CD4-positive, alpha-beta T cell treated with Interleukin-15 for 4 hours (primary cell): ENCODE data around the gene RPL31.
"Not testable (repeated sequence)": the region's sequence is repeated elsewhere in the genome, so short reads cannot be mapped to it uniquely, and the experiment has no call there.

ENCODE experiments used
- DNase-seq: peaks from one replicate; pipeline ENCODE4 v3.0.0-alpha.2; 2020; ENCODE audit warnings: low spot score

Gene RPL31

GRCh38 chr2:101027852-101028251 is 25.8 kb downstream of the RPL31 start:
- DNase-seq: no peak

- no peak for DNase-seq
Measured at GRCh38 chr2:101030866-101031554, 28.9 kb downstream of the RPL31 start.

GRCh38 chr2:101032084-101032776 is 30.1 kb downstream of the RPL31 start:
- DNase-seq: no peak

GRCh38 chr2:101036562-101036961 is 34.5 kb downstream of the RPL31 start:
- no peak for DNase-seq

GRCh38 chr2:101037161-101037755 is 35.2 kb downstream of the RPL31 start:
- DNase-seq: no peak

- DNase-seq: no peak
Measured at GRCh38 chr2:101038455-101039255, 36.6 kb downstream of the RPL31 start.

GRCh38 chr2:101040072-101040471 is 38.0 kb downstream of the RPL31 start:
- no peak for DNase-seq

GRCh38 chr2:101040761-101041160 is 38.7 kb downstream of the RPL31 start:
- DNase-seq: no peak

GRCh38 chr2:101041413-101041812 is 39.3 kb downstream of the RPL31 start:
- DNase-seq: no peak

- no peak for DNase-seq
Measured at GRCh38 chr2:101045330-101045729, 43.2 kb downstream of the RPL31 start.

- DNase-seq: no peak
Measured at GRCh38 chr2:101047075-101047766, 45.1 kb downstream of the RPL31 start.

GRCh38 chr2:101047774-101048173 is 45.7 kb downstream of the RPL31 start:
- DNase-seq: no peak

GRCh38 chr2:101048756-101049155 is 46.7 kb downstream of the RPL31 start:
- no peak for DNase-seq

GRCh38 chr2:101050886-101051285 is 48.8 kb downstream of the RPL31 start:
- not testable (repeated sequence) for DNase-seq

GRCh38 chr2:101052147-101052546 is 50.1 kb downstream of the RPL31 start:
- no peak for DNase-seq

GRCh38 chr2:101053117-101053516 is 51.0 kb downstream of the RPL31 start:
- DNase-seq: no peak
